WTC11 (cell line): ENCODE data around the gene JAZF1.

ENCODE experiments used
- TF ChIP-seq, protein P1 (sequence below): sonication (generic); formaldehyde crosslinking; IDR thresholded peaks from 2 replicates; pipeline ENCODE4 v1.8.0; 2022; ENCODE audit warnings: missing genetic modification reagents
- TF ChIP-seq, protein P2 (sequence below): fragments of 200-600 bp; IDR thresholded peaks from 2 replicates; pipeline ENCODE4 v1.8.0; 2022; ENCODE audit warnings: antibody characterized with exemption

DNA sequence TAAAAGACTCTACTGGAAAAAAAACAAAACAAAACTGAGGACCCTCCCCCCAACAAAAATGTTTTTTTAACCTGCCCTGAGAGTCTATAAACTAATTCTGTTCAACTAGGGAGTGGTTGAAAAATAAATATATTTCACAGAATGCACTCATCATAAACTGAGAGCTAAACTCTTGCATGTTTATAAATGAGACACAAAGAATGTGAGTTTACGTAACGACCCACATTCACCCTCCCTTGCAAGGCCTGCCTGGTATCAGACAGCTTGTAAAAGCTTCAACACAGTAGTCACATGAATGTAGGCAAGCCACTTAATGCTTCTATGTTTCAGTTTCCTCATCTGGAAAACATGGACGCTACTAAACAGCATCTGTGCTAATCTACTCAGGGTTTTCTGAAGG is 50.3 kb downstream of the JAZF1 start:
- TF ChIP-seq, protein P1, sequence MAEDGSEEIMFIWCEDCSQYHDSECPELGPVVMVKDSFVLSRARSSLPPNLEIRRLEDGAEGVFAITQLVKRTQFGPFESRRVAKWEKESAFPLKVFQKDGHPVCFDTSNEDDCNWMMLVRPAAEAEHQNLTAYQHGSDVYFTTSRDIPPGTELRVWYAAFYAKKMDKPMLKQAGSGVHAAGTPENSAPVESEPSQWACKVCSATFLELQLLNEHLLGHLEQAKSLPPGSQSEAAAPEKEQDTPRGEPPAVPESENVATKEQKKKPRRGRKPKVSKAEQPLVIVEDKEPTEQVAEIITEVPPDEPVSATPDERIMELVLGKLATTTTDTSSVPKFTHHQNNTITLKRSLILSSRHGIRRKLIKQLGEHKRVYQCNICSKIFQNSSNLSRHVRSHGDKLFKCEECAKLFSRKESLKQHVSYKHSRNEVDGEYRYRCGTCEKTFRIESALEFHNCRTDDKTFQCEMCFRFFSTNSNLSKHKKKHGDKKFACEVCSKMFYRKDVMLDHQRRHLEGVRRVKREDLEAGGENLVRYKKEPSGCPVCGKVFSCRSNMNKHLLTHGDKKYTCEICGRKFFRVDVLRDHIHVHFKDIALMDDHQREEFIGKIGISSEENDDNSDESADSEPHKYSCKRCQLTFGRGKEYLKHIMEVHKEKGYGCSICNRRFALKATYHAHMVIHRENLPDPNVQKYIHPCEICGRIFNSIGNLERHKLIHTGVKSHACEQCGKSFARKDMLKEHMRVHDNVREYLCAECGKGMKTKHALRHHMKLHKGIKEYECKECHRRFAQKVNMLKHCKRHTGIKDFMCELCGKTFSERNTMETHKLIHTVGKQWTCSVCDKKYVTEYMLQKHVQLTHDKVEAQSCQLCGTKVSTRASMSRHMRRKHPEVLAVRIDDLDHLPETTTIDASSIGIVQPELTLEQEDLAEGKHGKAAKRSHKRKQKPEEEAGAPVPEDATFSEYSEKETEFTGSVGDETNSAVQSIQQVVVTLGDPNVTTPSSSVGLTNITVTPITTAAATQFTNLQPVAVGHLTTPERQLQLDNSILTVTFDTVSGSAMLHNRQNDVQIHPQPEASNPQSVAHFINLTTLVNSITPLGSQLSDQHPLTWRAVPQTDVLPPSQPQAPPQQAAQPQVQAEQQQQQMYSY (CRISPR knock-in tag) = no peak
- TF ChIP-seq, protein P2, sequence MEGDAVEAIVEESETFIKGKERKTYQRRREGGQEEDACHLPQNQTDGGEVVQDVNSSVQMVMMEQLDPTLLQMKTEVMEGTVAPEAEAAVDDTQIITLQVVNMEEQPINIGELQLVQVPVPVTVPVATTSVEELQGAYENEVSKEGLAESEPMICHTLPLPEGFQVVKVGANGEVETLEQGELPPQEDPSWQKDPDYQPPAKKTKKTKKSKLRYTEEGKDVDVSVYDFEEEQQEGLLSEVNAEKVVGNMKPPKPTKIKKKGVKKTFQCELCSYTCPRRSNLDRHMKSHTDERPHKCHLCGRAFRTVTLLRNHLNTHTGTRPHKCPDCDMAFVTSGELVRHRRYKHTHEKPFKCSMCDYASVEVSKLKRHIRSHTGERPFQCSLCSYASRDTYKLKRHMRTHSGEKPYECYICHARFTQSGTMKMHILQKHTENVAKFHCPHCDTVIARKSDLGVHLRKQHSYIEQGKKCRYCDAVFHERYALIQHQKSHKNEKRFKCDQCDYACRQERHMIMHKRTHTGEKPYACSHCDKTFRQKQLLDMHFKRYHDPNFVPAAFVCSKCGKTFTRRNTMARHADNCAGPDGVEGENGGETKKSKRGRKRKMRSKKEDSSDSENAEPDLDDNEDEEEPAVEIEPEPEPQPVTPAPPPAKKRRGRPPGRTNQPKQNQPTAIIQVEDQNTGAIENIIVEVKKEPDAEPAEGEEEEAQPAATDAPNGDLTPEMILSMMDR = no peak
